GM21576 (cell line): ENCODE results near the gene TBC1D22A.

Source experiments
- ATAC-seq: cut with Tn5 transposase; IDR thresholded peaks from one replicate; pipeline ENCODE4 v1.9.1; 2021; ENCODE audit warnings: mild to moderate bottlenecking, moderate library complexity; ENCODE audit not compliant: unreplicated experiment

Gene TBC1D22A

GRCh38 chr22:47190957-47191670 is 428.7 kb downstream of the TBC1D22A start:
- no peak for ATAC-seq

- no peak for ATAC-seq
These were observed 429.5 kb downstream of the TBC1D22A start for GRCh38 chr22:47191671-47192650.

- no peak for ATAC-seq
These were observed 430.4 kb downstream of the TBC1D22A start for GRCh38 chr22:47192651-47193437.

DNA sequence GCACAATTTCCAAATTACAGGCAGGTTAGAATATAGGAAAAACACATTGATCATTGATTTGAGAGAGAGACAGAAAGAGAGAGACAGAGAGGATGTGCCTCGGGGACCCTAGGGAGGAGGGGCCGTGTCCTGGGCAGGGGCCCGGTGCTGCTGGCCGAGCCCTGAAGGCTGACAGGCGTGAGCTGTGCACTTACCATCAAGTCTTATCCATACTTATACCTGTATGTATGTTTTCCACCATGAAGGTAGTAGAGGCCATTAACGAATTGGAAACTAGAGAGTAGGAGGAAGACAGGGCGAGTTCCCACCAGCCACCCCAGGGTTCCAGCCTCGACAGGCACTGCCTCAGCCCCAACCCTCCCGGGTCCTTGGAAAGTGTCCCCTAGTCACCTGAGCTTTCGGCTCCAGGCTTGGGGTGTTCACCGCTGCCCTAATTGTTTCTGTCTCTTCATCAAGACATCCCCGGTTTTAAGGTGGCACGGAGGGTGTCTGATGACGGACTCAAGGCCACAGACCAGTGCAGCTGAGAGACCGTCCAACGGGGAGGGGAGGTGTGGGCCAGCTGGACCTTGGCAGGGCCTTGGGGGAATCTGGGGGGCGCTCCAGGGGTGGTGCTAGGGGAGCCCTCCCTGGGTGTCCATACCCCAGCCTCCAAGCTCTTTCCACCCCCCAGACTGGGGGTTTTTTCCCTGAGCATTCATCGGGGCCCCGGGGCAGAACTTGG is 431.3 kb downstream of the TBC1D22A start:
- no peak for ATAC-seq

DNA sequence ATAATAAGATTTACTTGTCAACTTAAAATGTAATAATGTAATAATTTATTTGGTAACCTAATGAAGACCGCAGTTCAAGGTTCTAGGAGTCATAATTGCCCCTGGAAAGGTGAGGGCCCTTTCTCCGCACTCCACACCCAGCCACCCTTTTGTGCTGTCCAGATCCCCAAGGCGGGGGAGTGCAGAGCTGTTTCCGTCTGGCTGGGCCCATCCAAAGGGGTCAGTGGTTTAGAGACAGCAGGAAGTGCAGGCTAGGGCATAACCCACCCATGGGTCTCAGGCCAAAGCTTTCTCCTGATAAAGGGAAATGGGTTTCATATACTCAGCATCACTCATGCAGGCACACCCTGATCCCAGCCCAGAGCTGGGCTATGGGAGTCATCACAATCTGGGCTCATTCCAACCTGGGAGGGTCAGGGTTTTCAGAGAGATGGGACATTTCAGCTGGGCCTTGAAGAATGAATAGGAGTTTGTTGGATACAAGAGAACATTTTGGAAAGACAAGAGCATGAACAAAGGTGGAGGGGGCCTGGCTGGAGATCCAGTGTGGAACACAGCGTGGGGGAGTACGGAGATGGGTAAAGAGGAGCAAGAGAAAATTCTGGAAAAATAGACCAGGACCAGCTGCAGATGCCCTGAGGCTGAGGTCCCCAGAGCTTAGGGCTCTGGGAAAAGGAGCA is 432.2 kb downstream of the TBC1D22A start:
- no peak for ATAC-seq

DNA sequence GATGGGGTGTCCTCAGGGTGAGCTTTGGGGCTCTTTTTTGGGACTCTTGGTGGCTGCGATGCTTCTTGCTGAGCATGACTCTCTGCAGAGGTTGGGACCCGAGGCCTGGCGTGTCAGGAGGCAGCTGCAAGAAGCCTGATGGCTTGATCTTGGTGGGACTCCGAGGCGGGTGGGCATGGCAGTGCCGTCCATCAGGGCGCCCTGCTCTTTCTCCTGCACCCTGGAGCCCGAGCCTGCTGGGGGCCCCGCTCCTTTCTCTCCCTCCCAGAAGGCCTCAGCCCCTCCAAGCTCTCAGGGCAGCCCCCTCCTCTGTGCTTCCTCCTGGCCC is 432.7 kb downstream of the TBC1D22A start:
- ATAC-seq: no peak

GRCh38 chr22:47195484-47196165 is 433.2 kb downstream of the TBC1D22A start:
- no peak for ATAC-seq

- ATAC-seq: no peak
These were observed 433.9 kb downstream of the TBC1D22A start for GRCh38 chr22:47196166-47196849.

- ATAC-seq: no peak
These were observed 434.7 kb downstream of the TBC1D22A start for GRCh38 chr22:47196881-47197772.

DNA sequence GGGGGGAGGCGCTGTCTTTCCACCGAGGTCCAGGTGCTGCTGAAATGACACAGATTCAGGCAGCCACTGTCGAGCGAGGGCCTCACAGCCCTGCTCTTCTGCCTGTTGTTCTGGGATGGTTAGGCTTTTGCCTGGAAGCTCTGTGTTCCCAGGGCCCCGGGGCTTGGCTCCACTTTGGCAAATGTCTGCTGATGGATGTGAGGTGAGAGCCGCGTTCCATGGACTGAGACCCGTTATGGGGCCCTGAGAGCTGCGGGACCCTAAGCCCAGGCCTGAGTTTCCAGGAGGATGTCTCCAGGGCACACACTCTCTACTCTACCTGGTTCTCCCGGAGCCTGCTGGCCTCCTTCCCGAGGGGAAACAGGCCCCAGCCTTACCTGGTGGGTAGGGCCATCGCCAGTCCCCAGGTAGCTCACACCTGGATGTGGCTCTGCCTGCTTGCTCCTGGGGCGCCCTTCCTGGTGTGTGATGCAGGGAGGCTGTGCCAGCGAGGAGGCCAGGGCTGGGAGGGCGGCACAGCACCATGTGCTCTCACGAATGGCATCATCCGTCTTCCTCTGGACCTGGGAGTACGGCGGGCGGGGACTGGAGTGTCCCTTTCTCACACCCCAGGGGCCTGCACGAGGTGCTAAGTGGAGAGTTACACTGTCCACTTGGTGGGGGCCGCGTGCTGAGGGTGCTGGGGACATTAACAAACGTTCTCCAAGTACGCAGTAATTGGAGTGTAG is 435.5 kb downstream of the TBC1D22A start:
- no peak for ATAC-seq

- ATAC-seq: no peak
These were observed 436.4 kb downstream of the TBC1D22A start for GRCh38 chr22:47198801-47199251.

DNA sequence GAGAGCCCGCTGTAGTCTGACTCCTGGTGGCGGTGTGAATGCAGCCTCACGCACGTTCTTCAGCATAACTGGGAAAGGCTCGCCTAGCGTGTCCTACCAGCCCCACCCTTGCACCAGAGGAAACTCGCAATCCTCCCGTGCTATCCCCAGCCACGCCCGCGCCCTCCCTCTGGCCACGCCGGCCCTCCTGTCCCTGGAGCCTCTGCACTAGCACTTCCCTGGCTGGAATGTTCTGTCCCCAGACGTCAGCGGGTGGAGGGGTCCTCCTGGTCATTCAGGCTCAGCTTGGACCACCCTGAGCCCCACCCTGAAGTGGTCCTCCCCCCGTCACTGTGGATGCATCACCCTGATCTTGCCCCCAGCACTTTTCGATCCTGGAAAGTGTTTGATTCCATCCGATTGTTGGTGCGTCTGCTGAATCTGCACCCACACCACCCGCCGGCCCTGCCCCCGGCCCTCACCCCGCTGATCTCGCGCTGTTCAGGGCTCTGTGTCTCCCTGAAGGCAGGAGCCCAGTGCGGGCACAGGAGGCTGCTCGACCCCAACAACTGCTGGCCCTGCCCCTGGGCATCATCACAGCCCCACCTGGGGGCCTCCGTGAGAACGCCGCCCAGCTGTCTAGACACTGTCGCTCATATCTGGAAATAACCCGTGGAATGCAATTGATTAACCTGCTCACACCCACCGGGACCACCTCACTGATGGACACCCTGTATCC is 437.0 kb downstream of the TBC1D22A start:
- no peak for ATAC-seq

GRCh38 chr22:47199979-47200272 is 437.5 kb downstream of the TBC1D22A start:
- ATAC-seq: no peak

- no peak for ATAC-seq
These were observed 438.0 kb downstream of the TBC1D22A start for GRCh38 chr22:47200273-47201051.

- ATAC-seq: no peak
These were observed 438.9 kb downstream of the TBC1D22A start for GRCh38 chr22:47201186-47201995.
